ENCODE measurements around the gene NCOA7. TPM values are rescaled to one million over a fixed set of nuclear protein-coding genes. Genes with fewer than 3 reads are reported as not detected.

The NCOA7 gene
- polyA plus RNA-seq, 1 donor = 8.1 TPM

- DNase-seq (ENCODE audit: low read depth) = peak; percentile 67
Observed at GRCh38 chr6:125812394-125813292, 21.9 kb downstream of the NCOA7 start.

- no peak for DNase-seq (ENCODE audit: low read depth)
Observed at GRCh38 chr6:125814481-125814880, 23.7 kb downstream of the NCOA7 start.

- no peak for DNase-seq (ENCODE audit: low read depth)
Observed at GRCh38 chr6:125815080-125815910, 24.5 kb downstream of the NCOA7 start.

DNA sequence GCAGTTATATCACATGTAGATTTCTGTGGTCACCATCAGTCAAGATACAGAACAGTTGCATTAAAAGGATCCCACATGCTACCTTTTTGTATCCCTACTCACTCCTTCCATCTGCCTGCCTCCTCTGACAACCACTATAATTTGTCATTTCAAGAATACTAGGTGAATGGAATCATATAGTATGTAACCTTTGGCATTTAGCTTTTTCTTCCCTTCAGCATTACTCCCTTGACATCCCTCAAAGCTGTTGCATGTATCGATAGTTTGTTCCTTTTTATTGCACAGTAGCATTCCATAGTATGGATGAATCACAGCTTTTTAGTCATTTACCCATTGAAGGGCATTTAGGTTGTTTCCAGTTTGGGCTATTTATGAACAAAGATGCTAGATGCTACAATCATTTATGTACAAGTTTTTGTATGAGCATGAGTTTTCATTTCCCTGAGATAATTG, 26.1 kb downstream of the NCOA7 start:
- no peak for DNase-seq (ENCODE audit: low read depth)

DNA sequence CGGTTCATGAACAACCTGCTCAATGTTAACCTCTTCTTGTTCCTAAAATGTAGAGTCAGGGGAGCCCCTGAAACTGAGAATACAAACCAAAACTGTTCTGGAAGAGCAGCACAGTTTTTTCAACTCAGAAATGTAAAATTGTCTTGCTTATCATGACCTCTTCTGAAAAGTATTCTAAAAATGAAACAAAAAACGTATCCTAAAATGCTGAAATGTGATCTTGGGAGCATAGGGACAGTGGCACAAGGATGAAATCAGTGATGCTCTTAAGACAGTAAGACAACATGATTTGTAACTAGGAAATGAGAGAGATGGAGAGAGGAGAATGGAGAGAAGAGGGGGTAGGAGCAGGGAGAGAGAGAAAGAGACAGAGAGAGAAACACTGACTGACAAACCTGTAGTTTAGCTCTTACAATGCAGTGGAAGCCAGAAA, 27.5 kb downstream of the NCOA7 start:
- DNase-seq (ENCODE audit: low read depth) = no peak

DNA sequence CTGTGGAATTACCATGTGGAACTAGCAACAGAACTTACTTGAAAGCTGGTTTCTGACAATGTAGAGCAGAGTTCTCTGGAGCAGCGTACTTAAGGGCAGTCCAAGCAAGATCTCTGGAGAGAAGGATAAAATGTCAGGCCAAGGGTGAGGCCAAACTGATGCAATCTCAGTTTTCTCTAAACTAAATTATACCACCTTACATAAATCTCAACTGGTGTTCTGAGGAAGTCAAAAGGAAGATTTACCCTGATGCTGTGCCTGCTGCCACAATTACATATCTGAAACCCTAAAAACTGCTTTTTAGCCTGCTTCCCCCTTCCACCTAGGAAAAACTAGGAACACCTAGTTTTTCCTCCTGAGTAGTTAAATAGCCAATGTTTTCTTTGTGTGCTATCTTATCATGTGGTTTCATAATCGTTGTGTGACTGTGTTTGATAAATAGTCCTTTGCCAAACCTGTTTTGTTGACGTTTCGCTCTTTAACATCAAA, 28.1 kb downstream of the NCOA7 start:
- no peak for DNase-seq (ENCODE audit: low read depth)

DNA sequence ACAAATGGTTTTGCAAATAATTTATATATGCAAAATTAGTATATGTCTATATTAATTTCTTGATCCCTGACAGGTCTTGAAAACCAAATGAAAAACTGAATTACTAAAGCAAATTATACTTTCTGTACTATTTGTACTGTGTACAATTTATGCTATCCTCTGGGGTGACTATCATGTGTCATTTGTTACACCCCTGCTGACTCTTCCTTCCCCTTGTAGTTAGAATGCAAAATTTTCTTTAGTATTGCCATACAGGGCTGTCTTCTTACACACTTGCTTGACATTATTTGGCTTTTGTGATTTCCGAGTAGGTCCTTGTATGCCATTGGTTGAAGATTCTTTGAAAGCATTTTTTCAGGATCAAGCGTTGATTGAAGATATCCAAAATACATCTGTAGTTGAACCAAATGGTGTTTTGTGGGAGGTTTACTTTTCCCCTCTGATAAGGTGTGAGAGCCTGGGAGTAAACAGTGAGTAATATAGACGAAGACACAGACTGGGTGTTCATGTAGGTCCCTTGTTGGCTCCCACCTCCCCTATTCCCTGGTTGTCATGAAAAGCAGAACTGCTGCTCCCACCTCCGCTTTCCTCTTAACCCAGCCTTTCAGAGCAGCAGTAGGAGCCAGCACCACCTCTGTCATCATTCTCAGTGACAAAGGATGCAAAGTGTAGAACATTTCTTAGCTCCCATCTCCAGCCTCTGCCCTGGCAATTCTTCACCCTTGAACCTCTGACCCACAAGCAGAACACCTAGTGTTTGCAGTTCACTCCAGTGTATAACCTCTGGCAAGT, 29.0 kb downstream of the NCOA7 start:
- no peak for DNase-seq (ENCODE audit: low read depth)

DNA sequence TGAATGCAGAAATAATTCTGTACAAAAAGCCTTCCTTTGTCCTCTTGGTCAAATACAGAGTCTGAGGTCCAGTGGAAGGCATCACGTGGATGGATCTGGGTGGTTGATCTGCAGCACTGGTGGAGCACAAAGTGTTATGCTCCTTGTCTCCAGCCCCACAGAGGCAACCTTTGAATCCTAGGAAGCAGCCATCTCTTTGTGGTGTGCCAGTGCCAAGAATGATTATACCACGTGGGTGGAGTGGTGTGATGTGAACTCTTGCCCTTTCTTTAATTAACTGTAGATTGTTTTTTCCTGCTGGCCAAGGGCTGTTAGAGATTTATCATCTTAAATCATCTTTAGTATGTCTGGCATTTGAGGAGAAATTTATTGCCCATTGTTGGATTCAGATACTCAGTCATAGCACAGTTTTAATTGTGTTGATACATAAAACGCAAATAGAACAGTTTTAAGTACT, 31.1 kb downstream of the NCOA7 start:
- no peak for DNase-seq (ENCODE audit: low read depth)

DNA sequence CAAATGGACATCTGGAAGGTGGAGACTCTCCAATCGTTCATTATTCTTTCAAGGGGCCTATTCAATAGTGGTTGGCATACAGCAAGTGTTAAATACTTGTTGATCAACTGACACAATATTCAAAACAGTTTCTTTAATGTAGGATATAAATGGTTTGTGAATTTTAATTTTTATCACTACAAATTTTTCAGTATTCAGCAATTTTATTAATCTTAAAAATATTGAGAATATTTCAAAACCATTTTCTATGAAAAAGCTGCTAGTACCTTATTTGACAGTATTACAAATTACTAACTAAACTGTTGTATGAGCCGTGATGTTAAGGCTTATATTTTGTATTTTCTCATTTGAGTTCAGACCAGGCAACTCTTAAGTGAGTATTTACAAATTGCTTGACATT, 32.4 kb downstream of the NCOA7 start:
- no peak for DNase-seq (ENCODE audit: low read depth)

DNA sequence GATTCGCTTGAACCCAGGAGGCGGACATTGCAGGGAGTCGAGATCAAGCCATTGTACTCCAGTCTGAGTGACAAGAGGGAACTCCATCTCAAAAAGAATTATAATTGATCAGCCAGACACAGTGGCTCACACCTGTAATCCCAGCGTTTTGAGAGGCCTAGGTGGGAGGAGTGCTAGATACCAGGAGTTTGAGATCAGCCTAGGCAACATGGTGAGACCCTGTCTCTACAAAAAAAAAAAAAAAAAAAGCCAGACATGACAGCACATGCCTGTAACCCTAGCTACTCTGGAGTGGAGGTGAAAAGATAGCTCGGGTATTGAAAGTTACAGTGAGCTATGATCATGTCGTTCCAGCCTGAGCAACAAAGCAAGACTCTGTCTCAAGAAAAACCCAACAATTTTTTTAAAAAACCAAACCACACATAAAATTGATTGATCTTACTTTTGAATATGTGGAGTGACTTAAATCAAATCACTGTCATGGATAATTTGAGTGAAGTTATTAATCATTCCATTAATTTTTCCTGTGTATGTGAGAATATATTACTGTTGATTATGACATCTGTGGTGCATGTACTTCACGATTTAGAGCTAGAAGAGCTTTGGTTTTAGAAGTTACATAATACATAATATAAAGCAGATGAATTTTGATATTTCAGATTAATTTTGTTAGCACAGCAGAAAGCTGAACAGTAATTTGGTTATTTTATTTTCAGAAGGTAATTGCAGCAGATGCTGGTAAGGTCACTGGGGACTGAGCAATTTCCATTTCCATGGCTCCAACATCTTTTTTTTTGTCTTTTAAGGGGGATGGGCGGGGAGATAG, 34.4 kb downstream of the NCOA7 start:
- DNase-seq (ENCODE audit: low read depth) = no peak

DNA sequence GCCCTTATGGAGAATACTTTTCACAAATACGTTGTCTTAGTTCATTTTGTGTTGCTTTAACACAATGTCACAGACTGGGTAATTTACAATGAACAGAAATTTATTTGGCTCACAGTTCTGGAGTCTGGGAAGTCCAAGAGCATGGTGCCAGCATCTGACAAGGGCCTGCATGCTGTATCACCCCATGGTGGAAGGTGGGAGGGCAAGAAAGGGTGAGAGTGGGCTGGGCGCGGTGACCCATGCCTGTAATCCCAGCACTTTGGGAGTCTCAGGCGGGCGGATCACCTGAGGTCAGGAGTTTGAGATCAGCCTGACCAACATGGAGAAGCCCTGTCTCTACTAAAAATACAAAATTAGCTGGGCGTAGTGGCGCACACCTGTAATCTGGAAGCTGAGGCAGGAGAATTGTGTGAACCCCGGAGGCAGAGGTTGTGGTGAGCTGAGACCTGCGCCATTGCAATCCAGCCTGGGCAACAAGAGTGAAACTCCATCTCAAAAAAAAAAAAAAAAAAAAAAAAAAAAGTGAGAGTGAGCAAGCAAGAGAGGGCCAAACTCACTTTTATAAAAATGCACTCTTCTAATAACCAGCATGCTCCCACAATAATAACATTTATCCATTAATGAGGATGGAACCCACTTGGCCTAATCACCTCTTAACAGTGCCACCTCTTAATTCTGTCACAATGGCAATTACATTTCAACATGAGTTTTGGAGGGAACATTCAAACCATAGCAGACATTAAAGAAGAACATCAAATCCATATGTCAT, 36.1 kb downstream of the NCOA7 start:
- DNase-seq (ENCODE audit: low read depth) = no peak

- no peak for DNase-seq (ENCODE audit: low read depth)
Observed at GRCh38 chr6:125827788-125828320, 37.1 kb downstream of the NCOA7 start.

- DNase-seq (ENCODE audit: low read depth) = no peak
Observed at GRCh38 chr6:125828476-125829039, 37.8 kb downstream of the NCOA7 start.

DNA sequence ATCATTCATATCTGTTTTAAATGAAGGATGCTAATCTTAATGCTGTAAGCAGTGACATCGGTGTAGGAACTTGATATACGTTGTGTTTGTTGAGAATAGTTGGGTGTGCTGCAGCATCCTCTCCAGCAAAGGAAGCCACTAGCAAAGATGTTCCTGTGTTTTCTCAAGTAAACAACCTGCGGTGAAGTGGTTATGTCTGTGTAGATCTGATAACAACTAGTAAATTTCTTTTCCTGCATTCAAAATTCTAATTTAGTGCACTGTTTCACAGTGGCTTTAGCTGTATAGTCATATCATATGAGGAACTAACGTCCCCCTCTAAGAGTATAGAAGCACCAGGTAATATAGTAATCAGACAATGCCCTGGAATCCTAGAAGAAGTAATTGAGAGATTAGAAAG, 38.7 kb downstream of the NCOA7 start:
- no peak for DNase-seq (ENCODE audit: low read depth)

DNA sequence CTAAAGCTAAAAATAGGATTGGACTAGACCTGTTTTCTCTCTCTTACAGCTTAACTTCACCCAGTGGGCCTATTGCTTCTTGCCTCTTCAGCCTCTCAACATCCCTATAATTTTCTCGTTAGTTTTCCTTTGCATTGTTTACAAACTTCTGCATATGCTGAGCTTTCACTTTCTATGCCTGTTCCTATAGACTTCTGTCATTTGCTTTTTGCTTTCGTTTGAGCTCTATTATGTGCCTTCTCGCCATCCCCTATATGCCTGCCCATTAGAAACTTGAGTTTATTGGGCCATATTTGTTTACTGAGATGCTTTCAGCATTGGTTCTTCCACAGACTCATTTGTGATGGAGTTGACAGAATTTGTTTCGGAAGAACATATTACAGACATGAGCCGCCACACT, 40.9 kb downstream of the NCOA7 start:
- DNase-seq (ENCODE audit: low read depth) = no peak

DNA sequence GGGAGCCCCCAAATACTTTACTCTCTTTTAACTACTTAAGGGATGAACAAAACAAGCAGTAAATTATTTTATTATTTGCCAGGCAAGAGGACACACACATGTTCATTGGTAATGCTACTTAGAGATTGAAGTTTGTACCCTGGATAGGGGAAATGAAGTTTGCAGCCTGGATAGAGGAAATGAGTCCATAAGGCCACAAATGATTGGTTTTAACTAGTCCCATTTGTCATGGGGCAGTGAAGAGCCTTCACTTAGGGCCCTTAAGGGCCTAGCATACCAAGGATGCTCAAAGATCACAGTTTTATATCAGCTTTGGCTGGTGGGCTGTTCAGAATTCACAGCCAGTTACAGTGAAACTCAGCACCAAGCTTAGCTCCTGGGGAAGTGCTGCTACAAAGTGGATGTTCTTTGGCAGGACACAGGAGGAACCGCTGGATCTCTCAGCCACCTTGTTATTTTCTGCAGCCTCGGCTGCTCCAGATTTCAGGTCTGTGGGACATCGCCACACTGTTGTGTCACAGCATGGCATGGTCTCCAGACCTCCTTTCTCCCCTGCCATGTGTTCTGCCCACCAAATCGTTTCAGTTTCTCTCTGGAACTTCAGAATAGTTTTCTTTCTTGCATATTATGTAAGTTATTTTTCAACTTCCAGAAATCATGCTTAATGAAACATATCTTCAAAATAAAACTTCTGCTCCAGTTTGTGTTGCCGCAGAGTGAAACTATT, 41.8 kb downstream of the NCOA7 start:
- no peak for DNase-seq (ENCODE audit: low read depth)

DNA sequence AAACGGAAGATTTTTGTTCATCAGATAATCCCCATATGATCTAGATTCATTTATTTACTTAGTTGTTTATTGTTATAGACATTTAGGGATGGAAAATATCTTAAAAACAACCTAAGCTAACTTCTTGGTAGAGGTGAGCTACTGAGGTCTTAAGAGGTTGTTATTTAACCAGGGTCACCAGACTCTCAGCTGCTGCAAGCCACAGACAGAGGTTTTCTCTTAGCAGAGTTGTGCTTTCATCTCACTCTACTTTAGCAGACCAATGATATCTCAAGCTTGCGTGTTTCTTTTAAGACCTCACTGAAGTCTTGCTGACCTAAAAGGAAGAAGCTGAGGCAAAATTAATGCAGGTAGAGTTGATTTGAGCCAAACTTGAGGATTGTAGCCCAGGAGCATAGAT, 43.6 kb downstream of the NCOA7 start:
- no peak for DNase-seq (ENCODE audit: low read depth)

GRCh38 chr6:125835221-125835744, 44.5 kb downstream of the NCOA7 start:
- no peak for DNase-seq (ENCODE audit: low read depth)
